Stimulated activated effector memory CD8-positive, alpha-beta T cell treated with anti-CD3 and anti-CD28 coated beads, Interleukin-12 subunit alpha, Interleukin-12 subunit beta, amount 100 ng/mL, for 72 hours (primary cell): ENCODE data around the gene SLC25A21.
"Not testable (repeated sequence)": the region's sequence is repeated elsewhere in the genome, so short reads cannot be mapped to it uniquely, and the experiment has no call there.

ENCODE experiments used
- ATAC-seq: fragments of 150-1000 bp; cut with Tn5 transposase; 2 replicates; pipeline ENCODE4 v1.10.0; 2021
- DNase-seq, 2 donors: peaks; one replicate each; pipeline ENCODE4 v3.0.0; 2021 to 2022; ENCODE audit warnings: low spot score in 2 of 2
- H3K27ac Mint-ChIP-seq: one replicate; pipeline ENCODE4 v1.8.0; 2022; ENCODE audit warnings: mild to moderate bottlenecking, mixed read lengths
- H3K36me3 Mint-ChIP-seq: one replicate; pipeline ENCODE4 v1.8.0; 2022; ENCODE audit warnings: mild to moderate bottlenecking, mixed read lengths
- H3K4me1 Mint-ChIP-seq: one replicate; pipeline ENCODE4 v1.8.0; 2022; ENCODE audit warnings: mixed read lengths
- H3K4me3 Mint-ChIP-seq: one replicate; pipeline ENCODE4 v1.8.0; 2022; ENCODE audit warnings: mild to moderate bottlenecking, mixed read lengths
- H3K9me3 Mint-ChIP-seq: one replicate; pipeline ENCODE4 v1.8.0; 2022; ENCODE audit warnings: mixed read lengths

The SLC25A21 gene

GRCh38 chr14:36829547-36829946 is 342.9 kb downstream of the SLC25A21 start:
- H3K4me3 Mint-ChIP-seq = no peak overlapping the region
- no peaks in the 10 kb centered on the region for H3K36me3 Mint-ChIP-seq
- no peaks in the 10 kb centered on the region for H3K4me1 Mint-ChIP-seq
- no peak for DNase-seq
- H3K9me3 Mint-ChIP-seq = peaks cover 8% of the 10 kb centered on the region
- ATAC-seq = no peak
- H3K27ac Mint-ChIP-seq = no peak overlapping the region

- no peak for DNase-seq
- Mint-ChIP-seq H3K9me3 (peaks cover 8% of the 10 kb centered on the region), H3K4me3 (no peak overlapping the region), H3K36me3 (no peaks in the 10 kb centered on the region), H3K4me1 (no peaks in the 10 kb centered on the region), H3K27ac (no peak overlapping the region)
- ATAC-seq = no peak
Observed at GRCh38 chr14:36827861-36828260, 344.5 kb downstream of the SLC25A21 start.

- no peak for ATAC-seq
Observed at GRCh38 chr14:36826614-36827013, 345.8 kb downstream of the SLC25A21 start.

GRCh38 chr14:36824854-36825253 is 347.6 kb downstream of the SLC25A21 start:
- DNase-seq = no peak
- ATAC-seq = no peak
- H3K27ac Mint-ChIP-seq = no peak overlapping the region
- H3K4me1 Mint-ChIP-seq = no peaks in the 10 kb centered on the region
- no peak overlapping the region for H3K4me3 Mint-ChIP-seq
- H3K36me3 Mint-ChIP-seq = no peaks in the 10 kb centered on the region
- H3K9me3 Mint-ChIP-seq = peaks cover 8% of the 10 kb centered on the region

More at GRCh38 chr14:36826614-36827013, 345.8 kb downstream of the SLC25A21 start:
- H3K4me1 Mint-ChIP-seq = no peaks in the 10 kb centered on the region
- H3K36me3 Mint-ChIP-seq = no peaks in the 10 kb centered on the region
- DNase-seq = no peak
- no peak overlapping the region for H3K27ac Mint-ChIP-seq
- H3K4me3 Mint-ChIP-seq = no peak overlapping the region
- peaks cover 8% of the 10 kb centered on the region for H3K9me3 Mint-ChIP-seq

GRCh38 chr14:36823651-36824050 is 348.8 kb downstream of the SLC25A21 start:
- no peak for DNase-seq
- Mint-ChIP-seq H3K27ac (no peak overlapping the region), H3K9me3 (peaks cover 5% of the 10 kb centered on the region), H3K4me3 (no peak overlapping the region), H3K36me3 (no peaks in the 10 kb centered on the region), H3K4me1 (no peaks in the 10 kb centered on the region)
- no peak for ATAC-seq

- DNase-seq (no peak), ATAC-seq (no peak)
- Mint-ChIP-seq H3K9me3 (peaks cover 5% of the 10 kb centered on the region), H3K4me1 (no peaks in the 10 kb centered on the region), H3K36me3 (no peaks in the 10 kb centered on the region), H3K4me3 (no peak overlapping the region), H3K27ac (no peak overlapping the region)
Observed at GRCh38 chr14:36822685-36823084, 349.7 kb downstream of the SLC25A21 start.

- H3K27ac Mint-ChIP-seq = no peak overlapping the region
- H3K36me3 Mint-ChIP-seq = no peaks in the 10 kb centered on the region
- DNase-seq (no peak), ATAC-seq (no peak)
- H3K4me1 Mint-ChIP-seq = no peaks in the 10 kb centered on the region
- H3K9me3 Mint-ChIP-seq = peaks cover 2% of the 10 kb centered on the region
- H3K4me3 Mint-ChIP-seq = no peak overlapping the region
Observed at GRCh38 chr14:36820901-36821300, 351.5 kb downstream of the SLC25A21 start.

- H3K27ac Mint-ChIP-seq = no peak overlapping the region
- no peaks in the 10 kb centered on the region for H3K36me3 Mint-ChIP-seq
Observed at GRCh38 chr14:36820111-36820709, 352.2 kb downstream of the SLC25A21 start.

GRCh38 chr14:36818794-36819384 is 353.5 kb downstream of the SLC25A21 start:
- Mint-ChIP-seq H3K36me3 (no peaks in the 10 kb centered on the region), H3K27ac (no peak overlapping the region), H3K9me3 (peaks cover 2% of the 10 kb centered on the region), H3K4me3 (no peak overlapping the region), H3K4me1 (no peaks in the 10 kb centered on the region)
- no peak for DNase-seq
- ATAC-seq = no peak

More at GRCh38 chr14:36820111-36820709, 352.2 kb downstream of the SLC25A21 start:
- DNase-seq = no peak
- no peaks in the 10 kb centered on the region for H3K4me1 Mint-ChIP-seq
- H3K4me3 Mint-ChIP-seq = no peak overlapping the region
- ATAC-seq = no peak
- peaks cover 2% of the 10 kb centered on the region for H3K9me3 Mint-ChIP-seq

GRCh38 chr14:36818246-36818645 is 354.2 kb downstream of the SLC25A21 start:
- Mint-ChIP-seq H3K36me3 (no peaks in the 10 kb centered on the region), H3K27ac (no peak overlapping the region), H3K9me3 (peaks cover 2% of the 10 kb centered on the region), H3K4me1 (no peaks in the 10 kb centered on the region), H3K4me3 (no peak overlapping the region)
- ATAC-seq = no peak
- DNase-seq = no peak

- H3K9me3 Mint-ChIP-seq = peaks cover 2% of the 10 kb centered on the region
- H3K27ac Mint-ChIP-seq = no peak overlapping the region
- H3K4me1 Mint-ChIP-seq = no peaks in the 10 kb centered on the region
- H3K4me3 Mint-ChIP-seq = no peak overlapping the region
- H3K36me3 Mint-ChIP-seq = no peaks in the 10 kb centered on the region
- ATAC-seq (no peak), DNase-seq (no peak)
Observed at GRCh38 chr14:36817071-36817930, 355.1 kb downstream of the SLC25A21 start.

- no peaks in the 10 kb centered on the region for H3K36me3 Mint-ChIP-seq
Observed at GRCh38 chr14:36816481-36816880, 355.9 kb downstream of the SLC25A21 start.

GRCh38 chr14:36814783-36815182 is 357.6 kb downstream of the SLC25A21 start:
- not testable (repeated sequence) for DNase-seq, H3K4me3 Mint-ChIP-seq, H3K4me1 Mint-ChIP-seq, ATAC-seq, H3K27ac Mint-ChIP-seq, H3K36me3 Mint-ChIP-seq, H3K9me3 Mint-ChIP-seq

More at GRCh38 chr14:36816481-36816880, 355.9 kb downstream of the SLC25A21 start:
- Mint-ChIP-seq H3K4me1 (no peaks in the 10 kb centered on the region), H3K27ac (no peak overlapping the region), H3K9me3 (peaks cover 2% of the 10 kb centered on the region), H3K4me3 (no peak overlapping the region)
- DNase-seq (no peak), ATAC-seq (no peak)

- ATAC-seq = no peak
- Mint-ChIP-seq H3K27ac (no peak overlapping the region), H3K4me1 (no peaks in the 10 kb centered on the region), H3K9me3 (peaks cover 9% of the 10 kb centered on the region), H3K36me3 (no peaks in the 10 kb centered on the region), H3K4me3 (no peak overlapping the region)
- DNase-seq = no peak
Observed at GRCh38 chr14:36810209-36810608, 362.2 kb downstream of the SLC25A21 start.

- no peak overlapping the region for H3K4me3 Mint-ChIP-seq
- peaks cover 9% of the 10 kb centered on the region for H3K9me3 Mint-ChIP-seq
- ATAC-seq (no peak), DNase-seq (no peak)
- H3K27ac Mint-ChIP-seq = no peak overlapping the region
- H3K36me3 Mint-ChIP-seq = no peaks in the 10 kb centered on the region
- no peaks in the 10 kb centered on the region for H3K4me1 Mint-ChIP-seq
Observed at GRCh38 chr14:36807727-36808126, 364.7 kb downstream of the SLC25A21 start.

- DNase-seq = no peak
- no peak for ATAC-seq
- no peaks in the 10 kb centered on the region for H3K36me3 Mint-ChIP-seq
- H3K9me3 Mint-ChIP-seq = peaks cover 3% of the 10 kb centered on the region
- no peak overlapping the region for H3K27ac Mint-ChIP-seq
- no peaks in the 10 kb centered on the region for H3K4me1 Mint-ChIP-seq
- no peak overlapping the region for H3K4me3 Mint-ChIP-seq
Observed at GRCh38 chr14:36805131-36805559, 367.3 kb downstream of the SLC25A21 start.
